GM12878 (cell line): ENCODE measurements around the gene MGP. TPM values are rescaled to one million over a fixed set of nuclear protein-coding genes. Genes with fewer than 3 reads are reported as not detected.

ENCODE experiments used
- ATAC-seq: fragments of 200-7000 bp; cut with Tn5 transposase; 3 replicates; pipeline ENCODE4 v1.9.1; 2020; ENCODE audit warnings: mild to moderate bottlenecking, moderate library complexity
- BruUV-seq: library from RNA; stranded (reverse); fragments of 400-500 nt; replicated peaks from 2 replicates; lab custom pipeline; 2021; lab: Mats Ljungman, UMichigan
- CTCF ChIA-PET: fragments of 300-600 bp; sonication (Branson Sonifier 250); formaldehyde crosslinking; extraction: SDS; loops from one replicate; lab custom pipeline; 2021; ENCODE audit warnings: inconsistent platforms; lab: Yijun Ruan, JAX
- POLR2A ChIA-PET: fragments of 350-600 bp; formaldehyde crosslinking; extraction: SDS; loops from one replicate; lab custom pipeline; 2021; ENCODE audit warnings: inconsistent platforms; lab: Charles Lee
- RAD21 ChIA-PET: fragments of 300-600 bp; sonication (Branson Sonifier 250); formaldehyde crosslinking; loops from one replicate; lab custom pipeline; 2023; ENCODE audit warnings: antibody characterized with exemption; ENCODE audit not compliant: unreplicated experiment; lab: Charles Lee
- SMC1A ChIA-PET: fragments of 300-600 bp; sonication (Branson Sonifier 250); formaldehyde crosslinking; loops from one replicate; lab custom pipeline; 2023; ENCODE audit not compliant: unreplicated experiment, uncharacterized antibody; lab: Charles Lee
- DNase-seq: peaks from one replicate; pipeline ENCODE4 v3.0.0-alpha.2; 2011; ENCODE audit warnings: low read depth, low spot score
- FAIRE-seq: peaks from 3 replicates; lab custom pipeline; 2011; peaks lifted over from hg19 to GRCh38; lab: Jason Lieb, UNC
- H2AFZ ChIP-seq: 2 replicates; pipeline ENCODE4 v1.6.0; 2011; ENCODE audit warnings: low read depth, low read length, control low read depth; ENCODE audit not compliant: control insufficient read depth
- H3K27ac ChIP-seq: 2 replicates; pipeline ENCODE4 v1.5.1; 2011; ENCODE audit warnings: control low read depth; ENCODE audit not compliant: control insufficient read depth, insufficient read depth
- H3K27me3 ChIP-seq, 2 experiments: replicated peaks in 1 of 2; 2 replicates each; pipeline versions ENCODE4 v1.6.0 to v1.6.1; 2011; ENCODE audit warnings: low read length in 1 of 2; ENCODE audit not compliant: control insufficient read depth in 2 of 2, insufficient read depth in 2 of 2
- H3K36me3 ChIP-seq, 2 experiments: 2 replicates each; pipeline ENCODE4 v1.5.1; 2011; ENCODE audit warnings: low read length in 1 of 2; ENCODE audit not compliant: control insufficient read depth in 2 of 2, insufficient read depth in 2 of 2
- H3K4me1 ChIP-seq: 2 replicates; pipeline ENCODE4 v1.6.1; 2011; ENCODE audit warnings: mild to moderate bottlenecking, low read length, moderate library complexity, mixed read lengths; ENCODE audit not compliant: control insufficient read depth, insufficient read depth
- H3K4me2 ChIP-seq: 2 replicates; pipeline ENCODE4 v1.6.0; 2011; ENCODE audit warnings: control low read depth; ENCODE audit not compliant: control insufficient read depth, insufficient read depth
- H3K4me3 ChIP-seq: fragments of 200-600 bp; sonication (generic); 2 replicates; pipeline ENCODE4 v1.5.1; 2016
- H3K79me2 ChIP-seq: 2 replicates; pipeline ENCODE4 v1.6.0; 2011; ENCODE audit warnings: low read length; ENCODE audit not compliant: control insufficient read depth, insufficient read depth
- H3K9ac ChIP-seq: 2 replicates; pipeline ENCODE4 v1.8.0; 2011; ENCODE audit warnings: low read length, control low read depth, mixed read lengths; ENCODE audit not compliant: control insufficient read depth, insufficient read depth
- H3K9me3 ChIP-seq: replicated peaks from 3 replicates; pipeline ENCODE4 v1.5.1; 2011; ENCODE audit warnings: mild to moderate bottlenecking, low read length; ENCODE audit not compliant: control insufficient read depth, insufficient read depth
- H4K20me1 ChIP-seq: 2 replicates; pipeline ENCODE4 v1.6.0; 2011; ENCODE audit not compliant: control insufficient read depth, insufficient read depth
- CBX3 ChIP-seq: fragments of 200-600 bp; sonication (generic); IDR thresholded peaks from 2 replicates; pipeline ENCODE4 v1.6.1; 2016; ENCODE audit warnings: low read depth, borderline replicate concordance
- SREBF2 ChIP-seq: IDR thresholded peaks from 2 replicates; pipeline ENCODE4 v1.6.1; 2012; ENCODE audit warnings: mild to moderate bottlenecking, low read length
- STAT3 ChIP-seq: IDR thresholded peaks from 2 replicates; pipeline ENCODE4 v1.6.1; 2011; ENCODE audit warnings: low read depth, low read length, improper control_type of control experiment
- WGBS: methylation state at CpG from one replicate; pipeline ENCODE4 v1.1.6; 2016; ENCODE audit warnings: low lambda C conversion rate; ENCODE audit not compliant: insufficient replicate concordance, insufficient coverage; ENCODE audit errors: missing lambda C conversion rate; 5-methylcytosine and 5-hydroxymethylcytosine counted together
- in situ Hi-C: fragments of 300-500 bp; cut with MboI; formaldehyde crosslinking; loops from 9 replicates; pipeline ENCODE4 v1.14.3; 2018; ENCODE audit warnings: mixed read lengths
- intact Hi-C: fragments of 100-400 bp; cut with micrococcal nuclease; formaldehyde crosslinking; loops from one replicate; pipeline ENCODE4 v1.14.2; 2022; ENCODE audit not compliant: unreplicated experiment
- polyA plus RNA-seq, 11 experiments: library from polyadenylated mRNA; depleted of rRNA in 4 of 11; unstranded in 6 of 11; stranded (reverse) in 5 of 11; fragments of >200 nt; fragmentation: Nextera tagmentation in 4 of 11; fragmentation: Illumina TruSeq in 1 of 11; extraction: Ambion mirVana in 4 of 11; extraction: Trizol in 1 of 11; gene quantifications; 1 replicate in 1 of 11; 2 replicates in 10 of 11; pipeline versions ENCODE4 v1.2.1 to v1.2.3, GENCODE V29; 2011 to 2016; ENCODE audit warnings: inconsistent platforms in 2 of 11, missing spikeins in 2 of 11, low read depth in 1 of 11
- total RNA-seq, 4 experiments: library from RNA; depleted of rRNA in 3 of 4; stranded (reverse); fragments of >200 nt in 3 of 4; fragmentation: Illumina TruSeq in 1 of 4; extraction: Trizol in 1 of 4; gene quantifications; 2 replicates each; pipeline versions ENCODE4 v1.2.1 to v1.2.3, GENCODE V29; 2013 to 2021
- TF ChIP-seq, protein P1 (sequence below): fragments of 450-650 bp; formaldehyde crosslinking; IDR thresholded peaks from 2 replicates; pipeline ENCODE4 v1.4.0; 2020; ENCODE audit warnings: mild to moderate bottlenecking, moderate library complexity
- TF ChIP-seq, protein P2 (sequence below): fragments of 450-650 bp; IDR thresholded peaks from 2 replicates; pipeline ENCODE4 v1.6.1; 2017; ENCODE audit warnings: mild to moderate bottlenecking
- TF ChIP-seq, protein P3 (sequence below): fragments of 150-350 bp; IDR thresholded peaks from 2 replicates; pipeline ENCODE4 v1.6.1; 2016; ENCODE audit warnings: low read depth, low read length

The MGP gene
- total and polyA plus RNA-seq, 10 of the 15 experiments (the other 5 are each of a cell fraction or from before 2014, with no cell fraction given), result 0.21 to 1.2 TPM; not detected in 8

DNA sequence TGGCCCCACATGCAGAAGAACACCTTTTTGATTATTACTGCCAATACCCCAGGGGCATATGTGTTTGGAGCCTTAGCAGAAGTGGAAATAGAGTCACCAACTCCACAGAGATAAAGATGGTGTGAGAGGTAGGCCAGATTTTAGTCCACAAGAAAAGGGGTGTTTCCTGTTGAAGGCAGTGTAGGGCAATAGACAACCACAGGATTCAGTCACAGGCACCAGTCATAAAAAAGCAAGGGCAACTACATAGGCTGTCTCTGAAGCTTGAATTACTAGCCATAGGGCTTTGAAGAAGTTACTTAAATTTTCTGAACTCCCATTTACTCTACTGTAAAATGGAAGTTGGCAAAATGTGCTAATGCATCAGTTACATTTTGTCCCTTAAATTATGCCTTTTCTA, 33.8 kb upstream of the MGP start:
- POLR2A ChIA-PET, result no interaction called here
- BruUV-seq, result no TSS peak
- intact Hi-C loops, result no loop called here

DNA sequence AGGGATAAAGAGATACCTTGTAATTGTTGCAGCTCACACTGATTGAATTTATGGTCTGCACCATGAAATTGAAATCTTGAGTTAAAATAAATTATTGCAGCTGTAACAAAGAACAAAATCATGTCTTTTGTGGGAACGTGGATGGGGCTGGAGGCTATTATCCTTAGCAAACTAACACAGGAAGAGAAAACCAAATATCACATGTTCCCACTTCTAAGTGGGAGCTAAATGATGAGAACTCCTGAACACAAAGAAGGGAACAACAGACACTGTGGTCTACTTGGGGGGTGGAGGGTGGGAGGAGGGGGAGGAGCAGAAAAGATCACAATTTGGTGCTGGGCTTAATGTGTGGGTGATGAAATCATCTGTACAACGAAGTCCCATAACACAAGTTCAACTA, 30.1 kb upstream of the MGP start:
- ChIA-PET RAD21 (no interaction called here), POLR2A (interaction anchor here (0.5 kb wide), 1 partner anchor 68 kb away, joined by 3 read pairs; no protein-coding TSS in a partner anchor), CTCF (no interaction called here), SMC1A (interaction anchor here (0.8 to 1.1 kb wide), 2 partner anchors 16 to 60 kb away, joined by 3 read pairs; no protein-coding TSS in a partner anchor)
- H3K4me1 ChIP-seq, result no peaks in the 10 kb centered on the region
- no TSS peak for BruUV-seq
- ATAC-seq (no peak), DNase-seq (no peak), FAIRE-seq (no peak)
- H3K4me2 ChIP-seq, result no peak overlapping the region
- no peak overlapping the region for H3K9ac ChIP-seq
- no peaks in the 10 kb centered on the region for H3K9me3 ChIP-seq
- in situ Hi-C loops, result no loop called here
- H3K27ac ChIP-seq, result no peak overlapping the region
- 93% methylated on average over 2 of the region's 2 CpGs for WGBS
- H4K20me1 ChIP-seq, result no peaks in the 10 kb centered on the region
- H3K4me3 ChIP-seq, result no peak overlapping the region
- intact Hi-C loops, result no loop called here
- H3K27me3 ChIP-seq, result no peaks in the 10 kb centered on the region
- H3K79me2 ChIP-seq, result no peaks in the 10 kb centered on the region
- 0 out of 4 replicates have a peak, but pooled peaks cover 0 to 5% of the 10 kb centered on the region in 2 experiments for H3K36me3 ChIP-seq
- no peak overlapping the region for H2AFZ ChIP-seq
- TF ChIP-seq, protein P1, sequence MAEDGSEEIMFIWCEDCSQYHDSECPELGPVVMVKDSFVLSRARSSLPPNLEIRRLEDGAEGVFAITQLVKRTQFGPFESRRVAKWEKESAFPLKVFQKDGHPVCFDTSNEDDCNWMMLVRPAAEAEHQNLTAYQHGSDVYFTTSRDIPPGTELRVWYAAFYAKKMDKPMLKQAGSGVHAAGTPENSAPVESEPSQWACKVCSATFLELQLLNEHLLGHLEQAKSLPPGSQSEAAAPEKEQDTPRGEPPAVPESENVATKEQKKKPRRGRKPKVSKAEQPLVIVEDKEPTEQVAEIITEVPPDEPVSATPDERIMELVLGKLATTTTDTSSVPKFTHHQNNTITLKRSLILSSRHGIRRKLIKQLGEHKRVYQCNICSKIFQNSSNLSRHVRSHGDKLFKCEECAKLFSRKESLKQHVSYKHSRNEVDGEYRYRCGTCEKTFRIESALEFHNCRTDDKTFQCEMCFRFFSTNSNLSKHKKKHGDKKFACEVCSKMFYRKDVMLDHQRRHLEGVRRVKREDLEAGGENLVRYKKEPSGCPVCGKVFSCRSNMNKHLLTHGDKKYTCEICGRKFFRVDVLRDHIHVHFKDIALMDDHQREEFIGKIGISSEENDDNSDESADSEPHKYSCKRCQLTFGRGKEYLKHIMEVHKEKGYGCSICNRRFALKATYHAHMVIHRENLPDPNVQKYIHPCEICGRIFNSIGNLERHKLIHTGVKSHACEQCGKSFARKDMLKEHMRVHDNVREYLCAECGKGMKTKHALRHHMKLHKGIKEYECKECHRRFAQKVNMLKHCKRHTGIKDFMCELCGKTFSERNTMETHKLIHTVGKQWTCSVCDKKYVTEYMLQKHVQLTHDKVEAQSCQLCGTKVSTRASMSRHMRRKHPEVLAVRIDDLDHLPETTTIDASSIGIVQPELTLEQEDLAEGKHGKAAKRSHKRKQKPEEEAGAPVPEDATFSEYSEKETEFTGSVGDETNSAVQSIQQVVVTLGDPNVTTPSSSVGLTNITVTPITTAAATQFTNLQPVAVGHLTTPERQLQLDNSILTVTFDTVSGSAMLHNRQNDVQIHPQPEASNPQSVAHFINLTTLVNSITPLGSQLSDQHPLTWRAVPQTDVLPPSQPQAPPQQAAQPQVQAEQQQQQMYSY (CRISPR knock-in tag), result no peak
- TF ChIP-seq STAT3 (no peak), CBX3 (no peak), SREBF2 (no peak)
- TF ChIP-seq, protein P2, sequence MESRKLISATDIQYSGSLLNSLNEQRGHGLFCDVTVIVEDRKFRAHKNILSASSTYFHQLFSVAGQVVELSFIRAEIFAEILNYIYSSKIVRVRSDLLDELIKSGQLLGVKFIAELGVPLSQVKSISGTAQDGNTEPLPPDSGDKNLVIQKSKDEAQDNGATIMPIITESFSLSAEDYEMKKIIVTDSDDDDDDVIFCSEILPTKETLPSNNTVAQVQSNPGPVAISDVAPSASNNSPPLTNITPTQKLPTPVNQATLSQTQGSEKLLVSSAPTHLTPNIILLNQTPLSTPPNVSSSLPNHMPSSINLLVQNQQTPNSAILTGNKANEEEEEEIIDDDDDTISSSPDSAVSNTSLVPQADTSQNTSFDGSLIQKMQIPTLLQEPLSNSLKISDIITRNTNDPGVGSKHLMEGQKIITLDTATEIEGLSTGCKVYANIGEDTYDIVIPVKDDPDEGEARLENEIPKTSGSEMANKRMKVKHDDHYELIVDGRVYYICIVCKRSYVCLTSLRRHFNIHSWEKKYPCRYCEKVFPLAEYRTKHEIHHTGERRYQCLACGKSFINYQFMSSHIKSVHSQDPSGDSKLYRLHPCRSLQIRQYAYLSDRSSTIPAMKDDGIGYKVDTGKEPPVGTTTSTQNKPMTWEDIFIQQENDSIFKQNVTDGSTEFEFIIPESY, result no peak

More for the DNA sequence above, 33.8 kb upstream of the MGP start:
- no peaks in the 10 kb centered on the region for H3K79me2 ChIP-seq
- H3K9ac ChIP-seq, result no peak overlapping the region
- no peaks in the 10 kb centered on the region for H4K20me1 ChIP-seq
- H3K27ac ChIP-seq, result no peak overlapping the region
- ChIA-PET CTCF (no interaction called here), RAD21 (no interaction called here), SMC1A (interaction anchor here (2.0 kb wide), 1 partner anchor 7 kb away, joined by 7 read pairs; no protein-coding TSS in a partner anchor)
- no peaks in the 10 kb centered on the region for H3K27me3 ChIP-seq
- H3K4me2 ChIP-seq, result no peak overlapping the region
- no peaks in the 10 kb centered on the region for H3K9me3 ChIP-seq
- DNase-seq, result no peak
- no peak for ATAC-seq
- H2AFZ ChIP-seq, result no peak overlapping the region
- in situ Hi-C loops, result no loop called here
- no peaks in the 10 kb centered on the region for H3K4me1 ChIP-seq
- TF ChIP-seq, protein P3, sequence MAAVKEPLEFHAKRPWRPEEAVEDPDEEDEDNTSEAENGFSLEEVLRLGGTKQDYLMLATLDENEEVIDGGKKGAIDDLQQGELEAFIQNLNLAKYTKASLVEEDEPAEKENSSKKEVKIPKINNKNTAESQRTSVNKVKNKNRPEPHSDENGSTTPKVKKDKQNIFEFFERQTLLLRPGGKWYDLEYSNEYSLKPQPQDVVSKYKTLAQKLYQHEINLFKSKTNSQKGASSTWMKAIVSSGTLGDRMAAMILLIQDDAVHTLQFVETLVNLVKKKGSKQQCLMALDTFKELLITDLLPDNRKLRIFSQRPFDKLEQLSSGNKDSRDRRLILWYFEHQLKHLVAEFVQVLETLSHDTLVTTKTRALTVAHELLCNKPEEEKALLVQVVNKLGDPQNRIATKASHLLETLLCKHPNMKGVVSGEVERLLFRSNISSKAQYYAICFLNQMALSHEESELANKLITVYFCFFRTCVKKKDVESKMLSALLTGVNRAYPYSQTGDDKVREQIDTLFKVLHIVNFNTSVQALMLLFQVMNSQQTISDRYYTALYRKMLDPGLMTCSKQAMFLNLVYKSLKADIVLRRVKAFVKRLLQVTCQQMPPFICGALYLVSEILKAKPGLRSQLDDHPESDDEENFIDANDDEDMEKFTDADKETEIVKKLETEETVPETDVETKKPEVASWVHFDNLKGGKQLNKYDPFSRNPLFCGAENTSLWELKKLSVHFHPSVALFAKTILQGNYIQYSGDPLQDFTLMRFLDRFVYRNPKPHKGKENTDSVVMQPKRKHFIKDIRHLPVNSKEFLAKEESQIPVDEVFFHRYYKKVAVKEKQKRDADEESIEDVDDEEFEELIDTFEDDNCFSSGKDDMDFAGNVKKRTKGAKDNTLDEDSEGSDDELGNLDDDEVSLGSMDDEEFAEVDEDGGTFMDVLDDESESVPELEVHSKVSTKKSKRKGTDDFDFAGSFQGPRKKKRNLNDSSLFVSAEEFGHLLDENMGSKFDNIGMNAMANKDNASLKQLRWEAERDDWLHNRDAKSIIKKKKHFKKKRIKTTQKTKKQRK, result no peak
- H3K36me3 ChIP-seq, result 0 out of 4 replicates have a peak, but pooled peaks cover 0 to 5% of the 10 kb centered on the region in 2 experiments
- H3K4me3 ChIP-seq, result no peak overlapping the region
- FAIRE-seq, result no peak
